Small intestine (tissue), 7 donors: ENCODE measurements around the gene STAB2. TPM values are rescaled to one million over a fixed set of nuclear protein-coding genes. Genes with fewer than 3 reads are reported as not detected.

ENCODE experiments used
- DNase-seq, 2 donors: peaks; one replicate each; pipeline versions ENCODE4 v3.0.0 to v3.0.0-alpha.2; 2013
- FAIRE-seq: peaks from 2 replicates; lab custom pipeline; 2012; peaks lifted over from hg19 to GRCh38; lab: Jason Lieb, UNC
- H3K27ac ChIP-seq, 3 donors: one replicate each; pipeline ENCODE4 v1.5.1; 2013; ENCODE audit warnings: low read length in 2 of 3, mild to moderate bottlenecking in 2 of 3, control low read depth in 1 of 3, inconsistent platforms in 1 of 3, low read depth in 1 of 3, moderate library complexity in 1 of 3
- H3K27me3 ChIP-seq, 3 donors: one replicate each; pipeline ENCODE4 v1.6.1; 2013; ENCODE audit warnings: low read length in 3 of 3, inconsistent platforms in 1 of 3; ENCODE audit not compliant: control insufficient read depth in 3 of 3, insufficient read depth in 3 of 3
- H3K36me3 ChIP-seq, 3 donors: one replicate each; pipeline ENCODE4 v1.6.1; 2013; ENCODE audit warnings: low read length in 3 of 3, inconsistent platforms in 1 of 3, low read depth in 1 of 3, mild to moderate bottlenecking in 1 of 3, moderate library complexity in 1 of 3; ENCODE audit not compliant: control insufficient read depth in 3 of 3, insufficient read depth in 2 of 3
- H3K4me1 ChIP-seq, 3 donors: one replicate each; pipeline ENCODE4 v1.6.1; 2013; ENCODE audit warnings: low read length in 2 of 3, inconsistent platforms in 1 of 3, low read depth in 1 of 3, mild to moderate bottlenecking in 1 of 3, moderate library complexity in 1 of 3; ENCODE audit not compliant: control insufficient read depth in 3 of 3, insufficient read depth in 2 of 3
- H3K4me3 ChIP-seq, 3 donors: one replicate each; pipeline ENCODE4 v1.5.1; 2013; ENCODE audit warnings: low read length in 3 of 3, control low read depth in 1 of 3, inconsistent platforms in 1 of 3, low read depth in 1 of 3, mild to moderate bottlenecking in 1 of 3, moderate library complexity in 1 of 3
- H3K9me3 ChIP-seq, 2 donors: one replicate each; pipeline ENCODE4 v1.6.1; 2013; ENCODE audit warnings: low read depth in 1 of 2, low read length in 1 of 2; ENCODE audit not compliant: control insufficient read depth in 2 of 2, insufficient read depth in 1 of 2
- WGBS, 3 donors: extraction: QIAGEN DNeasy Blood & Tissue Kit; methylation state at CpG; one replicate each; pipeline ENCODE4 v1.1.7; 2013; 5-methylcytosine and 5-hydroxymethylcytosine counted together
- polyA plus RNA-seq, 4 donors: library from polyadenylated mRNA; stranded (reverse) in 3 of 4; unstranded in 1 of 4; fragments of 200-250 nt in 3 of 4; fragments of 120-200 nt in 1 of 4; gene quantifications; one replicate each; pipeline versions ENCODE4 v1.2.1 to v1.2.3, GENCODE V29; 2013
- donor health status: healthy with polysubstance abuse.
- donor health status: control.
- donor health status: control.
- donor health status: Bipolar disorder and iron deficiency.
- donor health status: healthy.

STAB2 gene
- polyA plus RNA-seq, 4 donors: 0.06 to 2.5 TPM; not detected in 2

DNA sequence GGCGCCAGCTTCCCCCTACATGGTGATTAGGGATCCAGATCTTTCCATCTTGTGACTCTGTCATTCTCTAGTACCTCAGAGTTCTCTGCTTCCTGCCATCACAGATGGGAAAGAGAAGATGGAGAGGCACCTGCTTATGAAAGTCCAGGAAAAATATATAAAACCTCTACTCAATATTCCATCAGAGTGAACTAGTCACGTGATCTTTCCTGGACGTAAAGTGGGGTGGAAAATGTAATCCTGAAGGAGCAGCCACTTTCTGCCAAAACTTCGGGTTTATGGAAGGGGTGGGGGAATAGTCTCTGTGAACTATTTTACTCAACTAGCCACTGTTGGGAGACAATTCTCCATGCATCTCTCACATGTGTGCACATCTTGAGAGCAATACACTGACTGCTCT, 47.7 kb downstream of the STAB2 start:
- FAIRE-seq (no peak), DNase-seq (no peak)
- no peak overlapping the region for H3K27ac ChIP-seq
- 84 to 92% (median 89%) methylated on average over 4 of the region's 4 CpGs for WGBS, 3 donors
- peaks cover 0 to 3% (median 0%) of the 10 kb centered on the region in 3 donors for H3K4me1 ChIP-seq
- H3K4me3 ChIP-seq: no peak overlapping the region
- no peaks in the 10 kb centered on the region for H3K36me3 ChIP-seq
- H3K9me3 ChIP-seq: peaks cover 0 to 15% of the 10 kb centered on the region in 2 donors
- H3K27me3 ChIP-seq: no peaks in the 10 kb centered on the region

DNA sequence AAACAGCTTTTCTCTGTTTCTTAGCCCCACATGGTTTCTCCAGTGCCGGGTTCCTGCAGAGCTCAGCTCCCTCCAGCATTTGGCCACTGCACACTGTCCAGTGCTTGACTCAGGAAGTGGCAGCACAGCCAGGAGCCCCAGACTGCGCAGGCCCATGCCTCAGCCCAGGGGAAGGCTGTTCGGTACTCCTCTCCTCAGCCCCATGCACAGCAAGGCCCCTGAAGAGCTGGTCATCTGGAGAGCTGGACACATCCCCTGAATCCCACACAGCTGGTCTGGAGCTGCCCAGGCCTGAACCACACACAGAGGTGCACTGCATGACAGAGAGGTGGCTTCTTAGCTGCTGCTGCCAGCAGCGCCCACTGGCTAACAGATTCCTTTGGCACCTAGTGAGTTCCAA, 48.3 kb downstream of the STAB2 start:
- Histone ChIP-seq H3K4me1 (peaks cover 0 to 3% (median 0%) of the 10 kb centered on the region in 3 donors), H3K9me3 (peaks cover 0 to 15% of the 10 kb centered on the region in 2 donors), H3K27me3 (no peaks in the 10 kb centered on the region), H3K4me3 (no peak overlapping the region), H3K36me3 (no peaks in the 10 kb centered on the region), H3K27ac (no peak overlapping the region)
- no peak for FAIRE-seq
- DNase-seq: no peak
- WGBS, 3 donors: 90 to 98% (median 94%) methylated on average over 4 of the region's 4 CpGs

DNA sequence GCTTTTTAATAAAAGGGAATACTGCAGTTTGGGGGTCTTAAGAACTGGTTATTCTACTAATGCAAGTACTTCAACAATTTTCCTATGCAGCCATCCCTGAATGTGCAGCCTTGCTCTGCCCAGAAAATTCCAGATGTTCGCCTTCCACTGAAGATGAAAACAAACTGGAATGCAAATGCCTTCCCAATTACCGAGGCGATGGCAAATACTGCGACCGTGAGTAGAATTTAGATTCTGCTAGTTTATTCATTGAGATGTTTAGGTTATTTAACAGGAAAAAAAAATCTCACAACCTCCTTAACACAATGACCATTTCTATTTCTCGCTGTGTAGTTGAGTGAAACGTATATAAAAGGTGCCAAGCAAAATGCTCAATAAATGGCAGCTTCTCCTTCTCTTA, 49.9 kb downstream of the STAB2 start:
- no peak for DNase-seq
- H3K4me1 ChIP-seq: no peaks in the 10 kb centered on the region
- no peak overlapping the region for H3K27ac ChIP-seq
- FAIRE-seq: no peak
- no peaks in the 10 kb centered on the region for H3K27me3 ChIP-seq
- H3K36me3 ChIP-seq: no peaks in the 10 kb centered on the region
- WGBS, 3 donors: 73 to 88% (median 81%) methylated on average over 7 of the region's 7 CpGs
- peaks cover 0 to 15% of the 10 kb centered on the region in 2 donors for H3K9me3 ChIP-seq
- no peak overlapping the region for H3K4me3 ChIP-seq

DNA sequence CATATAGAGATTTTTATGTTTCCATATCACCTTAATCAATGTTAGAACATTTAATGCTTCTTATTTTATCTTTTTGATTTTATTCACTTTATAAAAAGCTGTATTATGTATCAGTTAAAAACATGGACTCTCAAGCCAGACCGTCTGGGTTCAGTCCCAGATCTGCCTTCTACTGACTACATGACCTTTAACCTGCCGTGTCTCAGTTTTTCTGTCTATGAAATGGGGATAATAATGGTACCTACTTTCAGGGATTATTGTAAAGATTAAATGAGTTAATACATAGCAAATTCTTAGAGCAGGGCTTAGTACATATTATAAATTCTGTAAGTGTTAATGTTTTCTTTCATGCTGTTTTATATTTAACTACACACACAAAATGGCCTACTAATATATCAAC, 50.4 kb downstream of the STAB2 start:
- H3K36me3 ChIP-seq: no peaks in the 10 kb centered on the region
- no peak overlapping the region for H3K4me3 ChIP-seq
- peaks cover 0 to 12% of the 10 kb centered on the region in 2 donors for H3K9me3 ChIP-seq
- no peak for FAIRE-seq
- WGBS, 3 donors: 55 to 87% (median 85%) methylated on average over 2 of the region's 2 CpGs
- H3K27me3 ChIP-seq: no peaks in the 10 kb centered on the region
- no peak overlapping the region for H3K27ac ChIP-seq
- DNase-seq: no peak
- H3K4me1 ChIP-seq: no peaks in the 10 kb centered on the region

DNA sequence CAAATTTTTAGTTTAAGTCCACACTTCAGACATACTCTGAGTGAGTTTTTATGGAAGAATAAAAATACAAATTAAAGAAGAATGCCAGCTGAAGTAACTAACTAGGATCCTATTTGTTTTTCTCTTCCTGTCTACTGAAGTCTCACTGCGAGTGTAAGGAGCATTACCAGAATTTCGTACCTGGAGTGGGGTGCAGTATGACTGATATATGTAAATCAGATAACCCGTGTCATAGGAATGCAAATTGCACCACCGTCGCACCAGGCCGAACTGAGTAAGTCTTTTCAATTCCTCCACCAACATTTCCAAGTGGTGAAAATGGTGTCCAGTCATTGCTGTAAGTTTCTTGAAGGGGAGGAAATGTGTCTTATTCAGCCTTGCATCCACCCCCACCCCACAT, 52.9 kb downstream of the STAB2 start:
- Histone ChIP-seq H3K27ac (no peak overlapping the region), H3K36me3 (no peaks in the 10 kb centered on the region), H3K4me3 (no peak overlapping the region), H3K4me1 (no peaks in the 10 kb centered on the region), H3K9me3 (peaks cover 0 to 12% of the 10 kb centered on the region in 2 donors), H3K27me3 (no peaks in the 10 kb centered on the region)
- DNase-seq (no peak), FAIRE-seq (no peak)
- WGBS, 3 donors: 76 to 88% (median 87%) methylated on average over 6 of the region's 6 CpGs

DNA sequence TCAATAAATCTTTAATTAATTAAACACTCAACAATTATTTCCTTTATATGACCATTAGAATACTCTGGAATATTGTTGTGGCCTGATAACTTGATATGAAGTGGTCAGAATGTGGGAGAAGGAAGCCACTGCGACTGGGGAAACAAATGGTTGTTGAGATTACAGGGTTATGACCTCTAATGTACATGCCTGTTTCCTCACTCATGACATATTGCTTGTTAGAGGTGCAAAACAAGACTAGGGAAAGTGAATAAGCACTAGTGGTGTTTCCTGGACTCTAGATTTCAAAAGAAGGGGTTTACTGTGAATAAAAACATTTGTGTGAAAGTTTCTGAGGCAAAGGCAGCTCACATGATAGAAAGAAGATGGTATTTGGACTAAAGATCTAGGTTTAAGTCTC, 53.3 kb downstream of the STAB2 start:
- Histone ChIP-seq H3K27me3 (no peaks in the 10 kb centered on the region), H3K27ac (no peak overlapping the region), H3K4me3 (no peak overlapping the region), H3K4me1 (no peaks in the 10 kb centered on the region), H3K36me3 (no peaks in the 10 kb centered on the region), H3K9me3 (peaks cover 0 to 7% of the 10 kb centered on the region in 2 donors)
- DNase-seq: no peak
- 0 to 36% (median 35%) methylated on average over 1 of the region's 1 CpG for WGBS, 3 donors
- FAIRE-seq: no peak

DNA sequence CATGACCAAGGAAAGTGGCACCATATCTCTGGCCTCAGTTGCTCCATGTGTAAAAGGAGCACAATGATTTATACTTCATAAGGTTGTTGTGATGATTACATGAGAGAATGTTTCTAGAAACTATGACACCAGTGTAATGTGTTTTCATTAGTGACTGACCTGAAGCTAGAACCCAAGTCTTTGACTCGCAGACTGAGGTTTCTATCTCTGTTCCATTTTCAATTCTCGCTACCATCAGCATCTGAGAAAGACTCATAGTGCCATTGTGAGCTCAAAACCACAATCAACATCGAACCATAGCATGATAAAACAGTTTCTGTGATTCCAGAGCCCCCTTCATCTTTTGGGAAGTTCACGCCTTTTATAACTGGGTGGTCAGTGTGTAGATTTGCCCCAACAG, 53.8 kb downstream of the STAB2 start:
- H3K36me3 ChIP-seq: no peaks in the 10 kb centered on the region
- no peak overlapping the region for H3K4me3 ChIP-seq
- H3K27ac ChIP-seq: no peak overlapping the region
- no peak for FAIRE-seq
- WGBS, 3 donors: 73 to 89% (median 81%) methylated on average over 4 of the region's 4 CpGs
- H3K9me3 ChIP-seq: peaks cover 0 to 4% of the 10 kb centered on the region in 2 donors
- no peaks in the 10 kb centered on the region for H3K27me3 ChIP-seq
- H3K4me1 ChIP-seq: no peaks in the 10 kb centered on the region
- no peak for DNase-seq

DNA sequence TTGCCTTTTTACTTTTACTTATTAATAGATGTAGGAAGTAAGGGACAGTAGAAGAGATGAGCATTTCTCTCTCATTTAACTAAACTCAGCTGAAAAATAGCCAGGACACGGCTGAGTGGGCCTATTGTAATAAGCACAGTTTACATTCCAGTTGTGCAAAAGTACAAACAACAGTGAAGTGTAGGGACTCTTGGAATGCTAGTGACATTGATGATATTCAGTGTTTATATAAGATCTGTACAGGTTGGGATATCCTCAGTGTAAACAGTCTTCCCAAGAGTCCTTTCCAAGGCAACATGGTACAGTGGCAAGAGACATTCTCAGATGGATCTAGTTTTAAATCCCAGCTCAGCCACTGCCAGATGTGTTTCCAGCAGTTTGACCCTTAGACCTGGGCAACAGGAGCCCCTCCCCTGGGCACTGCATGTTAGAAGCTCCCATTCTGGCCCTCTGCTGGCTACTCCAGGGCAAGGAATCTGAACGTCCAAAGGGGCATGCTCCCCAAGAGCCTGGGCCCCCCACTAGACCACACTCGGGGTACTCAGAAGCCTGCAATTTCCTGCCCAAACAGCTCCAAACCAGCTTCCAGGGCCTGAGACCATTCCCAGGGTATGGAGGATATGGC, 55.3 kb downstream of the STAB2 start:
- Histone ChIP-seq H3K4me1 (no peaks in the 10 kb centered on the region), H3K27ac (no peak overlapping the region), H3K9me3 (peaks cover 0 to 4% of the 10 kb centered on the region in 2 donors), H3K36me3 (no peaks in the 10 kb centered on the region), H3K27me3 (no peaks in the 10 kb centered on the region), H3K4me3 (no peak overlapping the region)
- 70 to 78% (median 72%) methylated on average over 3 of the region's 3 CpGs for WGBS, 3 donors
- FAIRE-seq: no peak
- DNase-seq: no peak

DNA sequence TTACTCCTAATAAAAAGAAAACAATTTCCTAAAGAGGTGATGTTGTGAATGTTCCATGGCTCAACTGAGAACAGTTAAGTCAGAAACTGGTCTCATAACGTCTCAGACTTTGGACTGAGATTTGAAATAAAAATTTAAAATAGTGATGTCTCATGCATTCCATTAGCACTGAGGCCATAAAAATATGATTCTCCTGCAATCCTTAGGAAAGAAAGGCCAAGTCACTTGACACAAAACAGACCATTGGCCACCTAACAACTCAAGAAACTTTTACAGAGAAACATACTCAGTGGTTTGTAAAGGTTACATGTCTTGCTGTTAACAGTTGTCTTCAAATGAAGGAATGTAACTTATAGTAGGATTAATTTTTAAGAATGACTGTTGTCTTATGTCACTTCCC, 58.1 kb downstream of the STAB2 start:
- FAIRE-seq (no peak), DNase-seq (peak in 1 of 2 donors; percentile 11)
- H3K4me1 ChIP-seq: no peaks in the 10 kb centered on the region
- H3K27me3 ChIP-seq: no peaks in the 10 kb centered on the region
- no peak overlapping the region for H3K4me3 ChIP-seq
- 14 to 52% (median 46%) methylated on average over 1 of the region's 1 CpG for WGBS, 3 donors
- H3K9me3 ChIP-seq: peaks cover 0 to 4% of the 10 kb centered on the region in 2 donors
- H3K36me3 ChIP-seq: no peaks in the 10 kb centered on the region
- H3K27ac ChIP-seq: no peak overlapping the region
